ENCODE results near the gene LPIN2. TPM values are rescaled to one million over a fixed set of nuclear protein-coding genes. Genes with fewer than 3 reads are reported as not detected.
A peak's percentile ranks its signal among the peaks of the same experiment; 100 is the strongest.

The LPIN2 gene
- total RNA-seq, 1 donor from 2014 or later: 6.3 TPM

DNA sequence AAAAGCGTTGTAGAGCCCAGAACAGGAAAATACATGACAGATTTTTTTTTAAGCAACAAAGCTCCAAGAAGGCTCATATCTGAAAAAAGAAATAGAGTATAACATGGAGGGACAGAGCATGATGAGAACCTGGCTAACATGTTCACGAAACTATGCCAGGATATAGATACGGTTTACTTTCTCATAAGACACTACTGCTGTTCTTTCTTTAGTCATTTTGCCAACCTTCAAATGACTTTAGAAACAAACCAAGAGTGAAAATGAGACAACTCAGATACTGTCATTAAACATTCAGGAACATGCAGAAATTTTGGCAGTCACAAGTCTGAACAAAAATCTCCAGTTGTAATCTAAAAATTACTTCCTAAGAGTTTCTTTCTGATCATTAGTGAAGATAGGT is 14.3 kb downstream of the LPIN2 start:
- no peak for TF ChIP-seq CTCF (IDR thresholded peaks at IDR 0.05; ENCODE audit: insufficient read depth, low read length, severe bottlenecking)
- Histone ChIP-seq H3K36me3 (ENCODE audit: control insufficient read depth, insufficient read depth, low read length) (no peaks in the 10 kb centered on the region), H3K27me3 (ENCODE audit: control insufficient read depth, insufficient read depth, low read length) (no peaks in the 10 kb centered on the region), H3K4me3 (ENCODE audit: low read depth, low read length) (no peak overlapping the region)
- DNase-seq (ENCODE audit: low read depth) (no peak), FAIRE-seq (no peak)

- FAIRE-seq (no peak), DNase-seq (ENCODE audit: low read depth) (no peak)
- no peaks in the 10 kb centered on the region for H3K27me3 ChIP-seq (ENCODE audit: control insufficient read depth, insufficient read depth, low read length)
- no peak overlapping the region for H3K4me3 ChIP-seq (ENCODE audit: low read depth, low read length)
- H3K36me3 ChIP-seq (ENCODE audit: control insufficient read depth, insufficient read depth, low read length): no peaks in the 10 kb centered on the region
- no peak for TF ChIP-seq CTCF (IDR thresholded peaks at IDR 0.05; ENCODE audit: insufficient read depth, low read length, severe bottlenecking)
Observed at GRCh38 chr18:2997846-2998564, 14.9 kb downstream of the LPIN2 start.

- no peak for FAIRE-seq
- no peaks in the 10 kb centered on the region for H3K27me3 ChIP-seq (ENCODE audit: control insufficient read depth, insufficient read depth, low read length)
- no peak for TF ChIP-seq CTCF (IDR thresholded peaks at IDR 0.05; ENCODE audit: insufficient read depth, low read length, severe bottlenecking)
- DNase-seq (ENCODE audit: low read depth): no peak
- H3K4me3 ChIP-seq (ENCODE audit: low read depth, low read length): no peak overlapping the region
- H3K36me3 ChIP-seq (ENCODE audit: control insufficient read depth, insufficient read depth, low read length): no peaks in the 10 kb centered on the region
Observed at GRCh38 chr18:2997429-2997828, 15.5 kb downstream of the LPIN2 start.

- no peak for DNase-seq (ENCODE audit: low read depth)
- FAIRE-seq: no peak
- H3K36me3 ChIP-seq (ENCODE audit: control insufficient read depth, insufficient read depth, low read length): no peaks in the 10 kb centered on the region
- H3K4me3 ChIP-seq (ENCODE audit: low read depth, low read length): no peak overlapping the region
- H3K27me3 ChIP-seq (ENCODE audit: control insufficient read depth, insufficient read depth, low read length): no peaks in the 10 kb centered on the region
- TF ChIP-seq CTCF (IDR thresholded peaks at IDR 0.05; ENCODE audit: insufficient read depth, low read length, severe bottlenecking): peak; percentile 18
Observed at GRCh38 chr18:2994603-2995432, 18.1 kb downstream of the LPIN2 start.

GRCh38 chr18:2994020-2994589 is 18.8 kb downstream of the LPIN2 start:
- Histone ChIP-seq H3K4me3 (ENCODE audit: low read depth, low read length) (no peak overlapping the region), H3K36me3 (ENCODE audit: control insufficient read depth, insufficient read depth, low read length) (no peaks in the 10 kb centered on the region), H3K27me3 (ENCODE audit: control insufficient read depth, insufficient read depth, low read length) (no peaks in the 10 kb centered on the region)
- FAIRE-seq: no peak
- no peak for TF ChIP-seq CTCF (IDR thresholded peaks at IDR 0.05; ENCODE audit: insufficient read depth, low read length, severe bottlenecking)
- DNase-seq (ENCODE audit: low read depth): no peak
